HG03045 (cell line): ENCODE measurements around the gene DACT3.

Source experiments
- ATAC-seq: cut with Tn5 transposase; IDR thresholded peaks from one replicate; pipeline ENCODE4 v1.9.1; 2021; ENCODE audit warnings: mild to moderate bottlenecking, moderate library complexity; ENCODE audit not compliant: unreplicated experiment

DACT3 gene

DNA sequence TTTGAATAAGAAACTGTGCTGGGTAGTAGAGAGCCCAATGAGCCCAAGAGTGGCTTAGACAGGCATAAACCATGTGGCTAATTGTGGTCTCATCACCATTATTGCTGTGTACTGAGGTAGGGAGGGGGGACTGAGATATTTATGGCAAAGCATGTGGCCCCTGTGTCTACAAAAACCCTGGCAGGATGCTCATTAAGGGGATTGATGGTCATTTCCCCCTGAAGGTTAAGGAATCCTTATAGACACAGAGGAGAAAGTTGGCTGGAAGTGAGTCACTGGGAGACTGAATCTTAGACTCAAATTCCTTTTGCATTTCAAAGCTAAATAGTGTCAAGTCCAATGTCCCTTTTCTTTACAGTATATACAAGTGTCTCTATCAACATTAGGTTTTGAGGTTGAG, 9.8 kb upstream of the DACT3 start:
- ATAC-seq = no peak

DNA sequence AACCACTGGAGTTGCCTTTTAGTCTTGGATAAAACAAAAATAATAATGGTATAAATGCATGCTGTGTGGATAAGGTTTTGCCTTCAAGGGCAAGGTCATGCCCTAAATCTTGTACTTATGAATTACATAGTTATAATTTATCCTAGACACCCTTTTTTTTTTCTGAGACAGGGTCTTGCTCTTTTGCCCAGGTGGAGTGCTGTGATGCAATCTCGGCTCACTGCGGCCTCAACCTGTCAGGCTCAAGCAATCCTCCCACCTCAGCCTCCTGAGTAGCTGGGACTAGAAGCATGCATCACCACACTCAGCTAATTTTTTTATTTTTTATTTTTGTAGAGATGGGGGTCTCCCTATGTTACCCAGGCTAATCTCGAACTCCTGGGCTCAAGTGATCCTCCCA, 7.7 kb upstream of the DACT3 start:
- no peak for ATAC-seq

DNA sequence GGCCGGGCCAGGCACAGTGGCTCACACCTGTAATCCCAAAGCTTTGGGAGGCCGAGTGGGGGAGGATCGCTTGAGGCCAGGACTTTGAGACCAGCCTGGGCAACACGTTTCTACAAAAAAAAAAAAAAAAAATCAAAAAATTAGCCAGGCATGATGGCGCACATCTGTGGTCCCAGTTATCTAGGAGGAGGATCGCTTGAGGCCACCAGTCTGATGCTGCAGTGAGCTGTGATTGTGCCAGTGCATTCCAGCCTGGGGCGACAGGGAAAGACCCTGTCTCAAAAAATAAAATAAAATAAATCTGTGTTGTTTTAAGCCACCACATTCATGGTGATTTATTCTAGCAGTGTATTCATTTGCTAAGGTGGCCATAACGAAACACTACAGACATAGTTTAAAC, 4.1 kb upstream of the DACT3 start:
- no peak for ATAC-seq

DNA sequence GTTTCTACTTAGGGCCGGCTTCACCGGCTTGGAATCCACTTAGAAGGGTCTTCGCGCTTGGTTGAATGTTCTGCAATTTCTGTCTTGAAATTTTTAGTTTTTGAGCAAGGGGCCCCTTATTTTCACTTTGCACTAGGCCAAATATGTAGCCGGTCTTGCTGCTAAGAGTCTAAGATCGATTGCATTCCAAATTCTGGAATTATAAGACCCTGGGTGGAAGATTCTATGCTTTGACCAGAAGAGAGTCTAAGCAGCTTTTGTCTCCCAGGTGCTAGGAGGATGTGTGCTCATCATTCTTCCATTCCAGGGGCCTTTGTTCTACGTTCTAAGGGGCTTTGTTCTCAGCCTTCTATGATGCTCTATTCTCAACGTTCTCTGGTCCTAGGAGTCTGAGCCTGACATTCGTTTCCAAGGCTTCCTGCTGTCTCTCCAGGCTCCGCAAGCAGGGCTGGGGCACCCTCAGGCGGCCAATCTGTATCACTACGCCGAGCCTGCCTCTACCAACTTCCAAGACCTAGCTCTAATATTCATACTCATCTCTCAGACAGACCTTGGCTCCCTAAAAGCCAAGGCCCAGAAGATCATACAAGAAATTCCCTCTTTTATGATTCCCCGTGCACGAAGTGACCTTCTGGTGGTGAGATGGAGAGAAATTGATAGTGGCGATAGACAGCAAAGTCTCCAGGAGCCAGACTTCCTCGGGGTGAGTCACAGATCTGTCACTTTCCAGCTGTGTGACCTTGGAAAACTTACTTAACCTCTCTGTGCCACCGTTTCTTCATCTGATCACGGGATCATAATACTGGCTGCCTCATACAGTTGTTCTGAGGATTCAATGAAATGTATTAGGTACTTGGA, 982 bp upstream of the DACT3 start:
- ATAC-seq = no peak

DNA sequence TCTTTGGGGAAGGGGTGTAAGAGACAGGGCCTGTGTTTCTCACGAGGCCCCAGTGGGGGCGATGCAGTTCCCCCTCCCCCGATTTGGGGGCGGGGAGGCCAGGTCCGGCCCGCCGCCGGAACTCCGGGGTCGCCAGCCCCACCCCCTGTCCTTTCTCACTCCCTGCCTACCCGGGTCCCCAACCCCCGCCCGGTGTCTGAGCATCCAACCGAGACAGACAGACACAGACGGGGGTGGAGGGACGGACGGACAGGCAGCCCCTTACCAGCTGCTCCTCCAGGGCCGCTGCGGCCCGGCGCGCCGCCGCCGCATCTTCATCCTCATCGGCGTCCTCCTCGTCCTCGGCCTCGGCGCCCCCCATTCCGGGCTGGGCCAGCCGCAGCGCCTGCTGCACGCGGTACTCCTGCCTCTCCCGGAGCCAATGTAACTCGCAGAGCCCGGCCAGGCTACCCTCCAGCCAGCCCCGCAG, 397 bp downstream of the DACT3 start:
- no peak for ATAC-seq

DNA sequence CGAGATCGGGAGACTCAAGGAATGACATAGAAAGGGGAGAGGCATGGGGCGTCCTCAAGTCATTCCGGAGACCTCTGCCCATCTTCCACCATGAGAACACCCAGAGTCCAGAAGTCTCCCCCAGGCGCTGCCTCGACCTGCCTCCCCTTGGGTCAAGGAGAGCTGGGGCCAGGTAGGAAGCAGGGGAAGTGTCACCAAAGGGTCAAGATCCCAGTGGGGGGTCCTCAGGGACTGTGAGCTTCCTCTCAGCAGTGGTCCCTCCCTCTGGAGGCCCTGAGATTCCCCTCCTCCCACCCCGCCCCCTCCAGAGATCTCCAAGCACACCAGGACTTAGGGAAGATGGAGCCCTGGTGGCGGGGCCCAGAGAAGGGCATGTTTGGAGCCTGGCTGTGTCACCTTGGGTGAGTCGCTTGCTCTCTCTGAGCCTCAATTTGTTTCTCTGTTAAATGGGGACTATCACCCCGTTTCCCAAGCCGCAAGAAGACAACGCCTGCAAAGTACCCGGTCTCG, 919 bp downstream of the DACT3 start:
- ATAC-seq = no peak

DNA sequence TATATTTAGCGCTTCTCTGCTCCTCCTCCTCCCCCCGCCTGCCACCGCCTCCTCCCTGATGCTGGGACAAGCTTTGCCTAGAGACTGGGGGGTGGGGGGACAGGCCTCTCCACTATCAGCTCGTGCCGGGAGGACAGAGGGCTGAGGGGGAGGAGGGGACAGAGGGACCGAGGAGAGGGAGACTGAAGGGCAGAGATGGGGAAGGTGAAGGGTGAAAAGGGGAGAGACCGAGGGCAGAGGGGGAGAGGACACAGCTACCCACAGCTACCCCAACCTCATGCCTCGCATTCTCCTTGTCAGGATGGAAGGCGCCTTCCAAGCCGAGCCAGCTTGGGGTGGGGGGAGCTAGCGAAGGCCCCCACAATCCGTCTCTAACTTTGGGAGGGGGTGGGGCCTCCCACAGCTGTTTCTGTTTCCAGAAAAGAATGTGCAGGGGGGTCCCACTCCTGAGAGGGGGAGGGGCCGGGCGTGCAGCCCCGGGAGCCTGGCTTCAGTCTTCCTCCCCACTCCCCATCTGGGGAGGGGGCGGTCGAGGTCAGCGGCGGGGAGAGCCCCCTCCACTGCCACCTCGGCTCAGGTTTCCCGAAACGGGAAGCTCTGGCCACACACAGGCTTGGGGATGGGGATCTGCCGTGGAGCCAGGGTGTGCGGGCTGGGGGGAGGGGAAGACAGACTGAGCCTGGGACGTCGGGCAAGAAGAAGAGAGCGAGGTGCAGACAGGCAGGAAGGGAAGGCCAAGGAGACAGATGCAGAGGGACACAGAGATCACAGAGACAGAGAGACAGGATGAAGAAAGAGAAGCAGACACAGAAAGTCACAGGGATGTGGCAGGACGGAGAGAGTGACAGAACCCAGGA, 1.6 kb downstream of the DACT3 start:
- no peak for ATAC-seq

DNA sequence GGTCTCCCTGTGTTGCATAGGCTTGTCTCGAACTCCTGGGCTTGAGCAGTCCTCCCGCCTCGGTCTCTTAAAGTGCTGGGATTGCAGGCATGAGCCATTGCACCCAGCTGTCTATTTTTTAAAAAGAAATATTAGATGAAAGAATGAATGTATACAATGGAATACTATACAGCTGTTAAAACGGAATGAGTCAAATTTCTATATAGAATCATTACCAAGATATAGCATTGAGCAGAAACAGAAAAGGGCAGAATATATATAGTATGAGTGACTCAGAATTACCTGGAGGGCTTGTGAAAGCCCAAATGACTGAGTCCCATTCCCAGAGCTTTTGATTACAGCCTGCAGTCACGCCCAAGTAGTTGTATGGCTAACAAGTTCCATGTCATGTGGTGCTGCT, 4.4 kb downstream of the DACT3 start:
- ATAC-seq = no peak

DNA sequence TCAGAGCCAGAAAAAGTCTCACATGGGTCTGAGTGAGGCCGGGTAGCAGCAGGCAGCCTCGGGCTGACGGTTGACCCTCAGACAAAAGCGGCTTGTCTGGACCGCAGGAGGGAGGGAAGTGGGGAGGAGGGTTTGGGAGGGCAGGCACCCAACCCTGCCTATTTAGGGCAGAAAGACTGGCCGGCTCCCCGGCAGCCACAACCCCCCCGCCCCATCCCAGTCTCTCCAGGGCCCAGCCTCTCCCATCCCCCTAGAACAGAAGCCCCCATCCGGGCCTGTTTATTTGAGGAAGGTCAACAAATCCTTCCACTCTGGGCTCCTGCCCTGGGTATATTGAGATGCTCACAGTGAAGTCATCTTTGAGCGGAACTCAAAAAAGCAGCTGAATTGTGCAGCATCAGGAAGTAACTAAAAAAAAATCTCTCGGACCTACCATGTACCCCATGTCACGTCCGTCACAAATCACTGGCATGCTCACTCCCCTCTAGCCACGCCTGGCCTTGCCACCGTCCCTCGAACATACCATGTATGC, 6.3 kb downstream of the DACT3 start:
- ATAC-seq = no peak

DNA sequence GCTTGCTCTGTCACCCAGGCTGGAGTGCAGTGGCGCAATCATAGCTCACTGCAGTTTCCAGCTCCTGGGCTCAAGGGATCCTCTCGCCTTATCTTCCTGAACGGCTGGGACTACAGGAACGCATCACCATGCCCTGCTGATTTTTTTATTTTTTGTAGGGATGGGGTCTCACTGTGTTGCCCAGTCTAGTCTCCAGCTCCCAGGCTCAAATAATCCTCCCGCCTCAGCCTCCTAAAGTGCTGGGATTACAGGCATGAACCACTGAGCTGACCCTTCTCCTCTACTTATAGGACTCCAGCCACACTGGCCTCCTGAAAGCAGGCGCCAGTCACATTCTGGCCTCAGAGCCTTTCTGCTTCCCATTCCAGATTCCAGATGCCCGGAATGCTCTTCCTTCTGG, 10.5 kb downstream of the DACT3 start:
- no peak for ATAC-seq

DNA sequence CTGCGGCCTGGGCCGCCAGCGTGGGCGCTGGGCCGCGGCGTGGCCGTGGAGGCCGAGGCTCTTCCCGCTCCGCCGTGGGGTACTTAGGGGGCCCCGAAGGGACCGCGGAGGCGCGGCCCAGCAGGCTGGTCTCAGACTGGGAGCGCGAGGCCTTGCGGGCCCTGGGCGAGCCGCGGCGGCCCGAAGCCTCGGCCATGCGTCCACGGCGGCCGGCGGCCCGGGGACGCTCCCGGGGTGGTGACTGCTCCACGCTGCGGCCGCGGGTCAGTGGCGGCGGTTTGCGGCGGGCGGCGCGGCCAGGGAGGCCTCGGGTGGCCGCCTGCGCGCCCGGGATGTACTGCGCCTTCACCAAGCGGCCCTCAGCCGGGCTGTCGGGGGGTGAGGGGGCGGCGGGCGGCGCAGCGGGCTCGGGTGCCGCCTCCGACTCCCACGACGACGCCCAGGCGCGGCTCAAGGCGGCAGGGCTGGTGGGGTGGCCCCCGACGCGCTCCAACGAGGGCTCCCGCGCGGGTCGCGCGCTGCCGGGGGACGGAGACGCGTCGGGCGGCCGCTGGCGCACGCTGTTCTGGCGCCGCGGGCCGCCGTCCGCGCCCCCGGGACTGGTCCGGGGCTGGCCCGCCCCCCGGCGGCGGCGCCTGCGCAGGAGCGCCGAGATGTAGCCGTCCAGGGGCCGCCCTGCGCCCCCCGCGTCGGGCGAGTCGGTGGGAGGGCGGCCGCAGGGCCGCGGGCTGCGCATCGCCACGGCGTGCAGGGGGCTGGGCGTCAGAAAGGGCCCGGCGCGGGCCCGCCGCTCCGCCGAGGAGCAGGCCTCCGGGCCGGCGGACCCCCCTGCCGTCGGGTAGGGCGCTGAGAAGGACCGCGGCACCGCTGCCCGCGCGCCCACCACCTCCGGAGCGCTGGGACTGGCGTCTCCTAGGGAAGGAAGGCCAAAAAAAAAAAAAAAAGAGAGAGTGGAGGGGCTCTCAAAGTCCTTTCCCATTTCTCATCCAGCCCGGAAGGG, 11.7 kb downstream of the DACT3 start:
- no peak for ATAC-seq

DNA sequence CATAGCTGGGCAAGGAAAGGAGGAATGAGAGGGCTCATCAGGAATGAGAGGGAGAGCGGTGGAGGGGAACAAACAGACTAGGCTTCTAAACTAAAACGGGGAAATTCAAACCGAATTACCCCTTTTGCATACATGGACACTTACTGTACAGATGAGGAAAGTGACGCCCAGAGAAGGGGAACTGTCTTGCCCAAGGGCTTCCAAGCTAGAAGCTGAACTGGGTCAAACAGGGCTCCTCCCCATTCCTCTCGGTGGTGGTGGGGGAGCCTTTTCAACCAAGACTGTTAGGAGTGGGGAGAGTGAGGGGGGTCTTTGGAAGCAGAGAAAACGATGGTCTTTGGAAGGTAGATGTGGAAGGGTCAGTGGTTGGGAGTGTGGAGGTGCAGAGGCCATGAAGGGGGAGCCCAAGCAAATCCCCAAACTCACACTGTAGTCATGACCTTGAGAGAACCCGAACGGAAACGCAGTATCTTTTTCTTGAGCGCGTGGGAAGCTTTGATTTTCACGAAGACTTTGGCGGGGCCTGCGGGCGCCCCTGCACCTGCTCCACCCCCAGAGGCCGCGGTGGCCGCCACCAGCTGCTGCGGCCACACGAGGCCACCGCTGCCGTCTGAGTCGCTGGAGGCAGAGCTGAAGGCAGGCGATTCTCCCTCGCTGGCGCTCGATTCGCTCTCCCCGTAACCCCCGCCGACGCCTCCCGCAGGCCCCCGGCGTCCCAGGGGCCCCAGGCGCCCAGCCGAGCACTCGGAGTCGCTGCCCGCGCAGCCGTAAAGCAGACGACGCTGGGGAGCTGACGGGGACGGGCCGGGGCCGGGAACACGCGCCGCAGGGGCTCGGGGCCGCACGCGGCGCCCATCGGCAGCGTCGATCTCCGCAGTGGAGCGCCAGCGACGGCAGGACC, 12.7 kb downstream of the DACT3 start:
- no peak for ATAC-seq

DNA sequence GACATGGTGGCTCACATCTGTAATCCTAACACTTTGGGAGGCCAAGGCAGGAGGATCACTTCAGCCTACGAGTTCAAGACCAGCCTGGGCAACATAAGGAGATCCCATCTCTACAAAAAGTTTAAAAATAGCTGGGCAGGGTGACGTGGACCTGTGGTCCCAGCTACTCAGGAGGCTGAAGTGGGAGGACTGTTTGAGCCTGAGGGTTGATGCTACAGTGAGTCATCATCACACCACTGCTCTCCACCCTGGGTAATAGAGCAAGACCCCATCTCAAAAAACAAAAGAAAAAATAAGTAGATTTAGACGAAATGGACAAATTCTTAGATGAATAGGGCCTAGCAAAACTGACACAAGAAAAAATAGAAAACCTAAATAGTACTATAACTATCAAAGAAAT, 14.6 kb downstream of the DACT3 start:
- no peak for ATAC-seq

DNA sequence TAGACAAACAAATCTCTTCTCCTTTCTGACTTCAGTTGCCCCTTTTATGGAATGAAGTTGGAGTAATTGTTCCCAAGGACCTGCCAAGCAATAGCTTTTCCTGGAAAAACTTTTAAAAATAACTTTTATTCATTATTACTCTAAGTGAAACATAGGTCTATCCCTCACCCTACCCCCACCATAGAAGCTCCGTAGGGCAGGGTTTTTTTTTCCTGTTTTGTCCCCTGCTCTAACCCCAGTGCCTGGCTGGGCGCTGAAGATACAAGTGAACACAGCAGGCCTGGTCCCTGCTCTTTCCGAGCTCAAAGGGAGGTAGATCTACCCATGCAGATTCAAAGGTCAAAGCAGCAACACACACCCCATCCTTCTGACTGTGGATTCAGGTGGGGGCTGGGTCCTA, 16.3 kb downstream of the DACT3 start:
- no peak for ATAC-seq

DNA sequence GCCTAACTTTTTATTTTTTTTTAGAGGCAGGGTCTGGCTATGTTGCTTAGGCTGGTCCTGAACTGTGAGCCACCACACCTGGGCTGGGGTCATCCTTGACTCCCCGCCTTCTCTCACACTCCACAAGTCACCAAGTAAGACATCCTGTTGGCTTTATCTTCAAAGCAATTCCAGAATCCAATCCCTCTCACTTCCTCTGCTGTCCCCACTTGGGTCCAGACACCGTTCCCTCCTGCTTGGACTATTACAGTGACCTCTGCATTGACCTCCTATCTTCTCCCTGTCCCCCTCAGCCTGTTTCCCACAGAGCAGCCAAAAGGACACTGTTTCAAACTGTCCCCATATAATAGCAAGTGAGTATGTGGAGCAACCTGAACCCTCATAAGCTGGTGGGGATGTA, 20.3 kb downstream of the DACT3 start:
- ATAC-seq = no peak

DNA sequence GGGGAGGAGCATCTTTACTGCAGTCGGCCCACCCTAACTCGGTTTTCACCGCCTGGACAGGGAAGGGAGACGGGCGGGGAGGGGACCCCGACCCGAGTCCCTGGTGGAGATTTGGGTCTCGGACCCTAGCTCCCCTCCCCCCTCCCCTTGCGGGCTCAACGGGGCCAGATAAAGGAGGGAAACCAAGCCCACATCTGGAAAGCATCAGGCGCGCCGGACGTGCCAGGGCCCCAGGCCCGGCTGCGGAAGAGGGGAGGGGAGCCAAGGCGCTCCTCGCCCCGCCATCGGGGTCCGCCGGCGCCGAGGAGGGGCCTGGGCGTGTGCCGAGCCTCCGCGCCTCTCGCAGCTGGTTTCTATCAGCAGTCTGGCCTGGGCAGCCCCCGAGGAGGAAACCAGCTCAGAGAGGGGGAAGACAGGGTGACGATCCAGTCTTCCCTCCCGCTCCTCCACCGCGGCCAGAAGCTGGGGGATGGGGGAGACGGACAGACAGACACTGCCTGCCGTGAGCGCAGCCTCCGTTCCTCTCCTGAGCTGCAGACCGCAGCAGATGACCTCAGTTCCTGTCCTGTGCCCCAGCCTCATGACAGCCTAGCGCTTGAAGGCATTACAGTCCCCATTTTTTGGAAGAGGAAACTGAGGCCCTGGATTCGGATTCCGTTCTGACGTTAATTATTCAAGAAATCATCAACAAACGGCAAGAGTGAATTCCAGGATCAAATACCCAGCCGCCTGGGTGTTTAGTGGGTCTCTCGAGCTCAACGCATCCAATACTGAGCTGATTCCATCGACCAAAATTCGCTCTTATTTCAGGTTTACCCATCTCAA, 21.4 kb downstream of the DACT3 start:
- ATAC-seq = no peak

DNA sequence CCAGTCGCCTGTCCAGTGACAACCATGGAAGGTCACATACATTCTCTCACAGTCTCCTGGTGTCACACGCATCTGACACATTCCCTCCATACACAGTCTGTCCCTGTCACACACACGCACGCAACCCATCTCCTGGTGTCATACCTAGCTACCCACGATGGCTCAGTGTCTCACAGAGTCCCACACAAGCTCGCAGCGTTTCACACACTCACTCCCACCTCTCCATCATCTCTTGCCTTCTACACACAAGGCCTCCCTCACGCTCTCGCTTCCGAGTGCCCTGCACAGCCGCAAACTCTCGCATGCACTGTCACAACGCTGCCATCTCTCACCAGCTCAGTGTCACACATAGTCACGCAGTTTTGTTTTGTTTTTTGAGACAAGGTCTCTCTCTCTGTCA, 23.8 kb downstream of the DACT3 start:
- no peak for ATAC-seq

DNA sequence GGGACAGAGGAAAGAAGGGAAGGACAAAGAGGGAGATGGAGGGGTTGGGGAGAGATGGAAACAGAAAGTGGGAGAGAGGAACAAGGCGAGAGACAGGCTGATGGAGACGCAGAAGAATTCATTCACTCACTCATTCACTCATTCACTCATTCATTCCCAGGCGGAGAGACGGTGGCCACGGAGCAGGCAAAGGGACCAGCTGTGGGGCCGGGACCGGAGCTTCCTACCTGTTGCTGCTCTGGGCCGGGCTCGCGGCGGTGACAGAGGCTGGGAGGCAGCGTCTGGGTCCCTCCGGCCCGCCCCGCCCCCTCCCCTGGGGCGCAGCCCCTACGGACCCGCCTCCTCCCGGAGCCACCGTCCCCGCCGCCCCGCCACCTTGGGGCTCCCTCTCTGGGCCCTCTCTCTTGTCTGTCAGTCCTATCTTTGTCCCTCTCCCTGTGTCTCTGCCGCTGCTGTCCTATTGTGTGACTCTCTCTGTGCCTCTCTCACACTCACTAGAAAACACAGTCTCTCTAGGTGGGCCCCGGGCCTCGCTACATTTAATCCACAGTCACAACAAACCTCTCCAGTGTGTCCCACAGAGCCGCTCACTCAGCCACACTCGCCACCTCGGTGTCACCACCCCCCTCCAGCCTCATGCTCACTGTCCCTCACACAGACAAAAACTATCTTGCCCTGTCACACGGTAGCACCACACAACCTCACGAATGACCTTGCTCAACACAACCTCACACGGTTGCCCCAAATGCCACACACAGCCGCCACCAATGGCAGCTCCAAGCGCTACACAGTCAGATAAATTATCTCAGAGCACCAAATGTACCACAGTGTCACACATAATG, 24.8 kb downstream of the DACT3 start, which contains the start of gene GNG8:
Gene GNG8 (minus strand): TSS at position 283 of the 842 bp plus-strand sequence. CDS start 1,520 bp downstream, outside the sequence.
- ATAC-seq = no peak
